Right forelimb (tissue), 1 donor: ENCODE data around the gene RHCE.
"Not testable (repeated sequence)": the region's sequence is repeated elsewhere in the genome, so short reads cannot be mapped to it uniquely, and the experiment has no call there.

ENCODE experiments used
- DNase-seq: peaks from one replicate; pipeline ENCODE4 v3.0.0-alpha.2; 2018

Gene RHCE

GRCh38 chr1:25420715-25421114 lies at the start of gene RHCE:
Gene RHCE, minus strand, starts transcription at chr1:25420825. Its CDS starts 39 bp downstream, at chr1:25420786.
- not testable (repeated sequence) for DNase-seq

GRCh38 chr1:25469177-25469576 lies 48.6 kb upstream of the RHCE start:
- no peak for DNase-seq

GRCh38 chr1:25468033-25468432 lies 47.4 kb upstream of the RHCE start:
- DNase-seq = no peak

- DNase-seq = no peak
Measured at GRCh38 chr1:25467616-25468015, 47.0 kb upstream of the RHCE start.

- DNase-seq = no peak
Measured at GRCh38 chr1:25467193-25467592, 46.6 kb upstream of the RHCE start.

GRCh38 chr1:25462732-25463131 lies 42.1 kb upstream of the RHCE start:
- no peak for DNase-seq

GRCh38 chr1:25461849-25462248 lies 41.2 kb upstream of the RHCE start:
- no peak for DNase-seq

GRCh38 chr1:25460816-25461215 lies 40.2 kb upstream of the RHCE start:
- DNase-seq = not testable (repeated sequence)

GRCh38 chr1:25460020-25460419 lies 39.4 kb upstream of the RHCE start:
- DNase-seq = no peak

- DNase-seq = no peak
Measured at GRCh38 chr1:25458541-25459298, 38.1 kb upstream of the RHCE start.

- no peak for DNase-seq
Measured at GRCh38 chr1:25456502-25456901, 35.9 kb upstream of the RHCE start.

- no peak for DNase-seq
Measured at GRCh38 chr1:25451908-25452307, 31.3 kb upstream of the RHCE start.

GRCh38 chr1:25450891-25451290 lies 30.3 kb upstream of the RHCE start:
- DNase-seq = no peak

GRCh38 chr1:25447547-25447946 lies 26.9 kb upstream of the RHCE start:
- no peak for DNase-seq

GRCh38 chr1:25445993-25446538 lies 25.4 kb upstream of the RHCE start:
- DNase-seq = no peak

- DNase-seq = not testable (repeated sequence)
Measured at GRCh38 chr1:25444604-25445003, 24.0 kb upstream of the RHCE start.

- DNase-seq = no peak
Measured at GRCh38 chr1:25443030-25443699, 22.5 kb upstream of the RHCE start.

GRCh38 chr1:25442178-25442577 lies 21.6 kb upstream of the RHCE start:
- no peak for DNase-seq

- no peak for DNase-seq
Measured at GRCh38 chr1:25439287-25439686, 18.7 kb upstream of the RHCE start.

GRCh38 chr1:25437672-25438071 lies 17.0 kb upstream of the RHCE start:
- no peak for DNase-seq

- DNase-seq = no peak
Measured at GRCh38 chr1:25435397-25436108, 14.9 kb upstream of the RHCE start.

- no peak for DNase-seq
Measured at GRCh38 chr1:25433389-25434186, 13.0 kb upstream of the RHCE start.
